HL-60/S4 treated with retinoic acid at 250 ng/mL for 4 days and 3 days (cell line): ENCODE measurements around the gene MAGEF1.
"Not testable (repeated sequence)": the region's sequence is repeated elsewhere in the genome, so short reads cannot be mapped to it uniquely, and the experiment has no call there.

Source experiments
- in situ Hi-C: fragments of 300-500 bp; cut with MboI; formaldehyde crosslinking; loops from 2 replicates; pipeline ENCODE4 v1.7.0; 2022; ENCODE audit warnings: low sequenced_read_pairs

Gene MAGEF1

DNA sequence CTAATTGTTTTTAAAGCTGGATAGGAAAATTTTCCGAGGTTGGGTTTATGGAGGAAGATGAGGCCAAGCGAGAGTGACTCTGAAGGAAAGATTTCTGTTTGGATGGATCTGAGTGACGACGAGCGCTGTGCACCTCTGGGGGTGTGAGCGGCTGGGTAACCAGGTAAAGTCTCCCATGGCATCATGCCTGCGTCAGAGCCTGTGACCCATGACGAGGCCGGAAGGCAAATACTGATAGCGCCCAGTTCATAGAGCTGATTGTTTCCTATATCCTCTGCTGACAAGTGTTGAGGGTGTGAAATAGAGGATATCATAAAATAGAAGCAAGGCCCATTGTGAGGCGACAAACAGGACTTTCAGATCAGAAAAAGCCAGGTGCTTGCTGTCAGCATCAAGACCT is 33.7 kb upstream of the MAGEF1 start:
- in situ Hi-C loops, result no loop called here

DNA sequence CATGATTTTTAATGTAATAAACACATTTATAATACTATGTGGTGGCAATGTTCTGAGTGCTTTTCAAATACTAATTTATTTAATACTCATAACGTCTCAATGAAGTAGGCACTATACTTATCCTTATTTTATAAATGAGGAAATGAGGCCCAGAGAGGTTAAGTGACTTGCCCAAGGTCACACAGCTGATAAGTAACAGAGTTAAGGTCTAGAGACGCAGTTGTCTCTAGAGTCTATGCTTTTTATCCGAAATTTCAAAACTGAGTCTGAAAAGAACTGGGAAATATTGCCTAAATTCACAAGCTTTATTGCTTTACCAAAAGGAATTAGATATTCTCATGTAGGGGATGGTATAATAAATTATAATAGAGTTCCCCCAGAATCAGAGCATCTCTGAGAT is 31.4 kb upstream of the MAGEF1 start:
- in situ Hi-C loops, result no loop called here

DNA sequence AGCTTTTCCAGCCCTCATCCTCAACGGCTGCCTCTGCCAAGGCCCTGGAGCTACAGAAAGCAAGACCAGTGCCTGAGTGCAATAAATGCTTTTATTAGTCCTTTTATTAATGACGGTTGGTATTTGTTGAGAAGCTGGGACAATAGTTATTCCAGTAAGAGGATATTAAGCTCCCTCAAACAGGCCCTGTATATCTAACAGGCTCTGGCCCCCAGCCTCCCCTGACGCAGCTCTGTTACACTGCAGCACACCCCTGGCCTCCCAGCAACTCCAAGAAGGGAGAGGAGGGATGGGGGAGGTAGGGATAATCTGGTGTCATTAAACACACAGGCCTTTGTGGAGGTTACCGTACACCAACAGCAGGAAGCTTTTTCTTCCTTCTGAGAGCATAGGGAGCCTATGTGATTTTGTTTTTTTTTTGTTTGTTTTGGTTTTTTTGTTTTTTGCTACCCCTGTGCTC is 30.8 kb upstream of the MAGEF1 start:
- in situ Hi-C loops, result no loop called here

DNA sequence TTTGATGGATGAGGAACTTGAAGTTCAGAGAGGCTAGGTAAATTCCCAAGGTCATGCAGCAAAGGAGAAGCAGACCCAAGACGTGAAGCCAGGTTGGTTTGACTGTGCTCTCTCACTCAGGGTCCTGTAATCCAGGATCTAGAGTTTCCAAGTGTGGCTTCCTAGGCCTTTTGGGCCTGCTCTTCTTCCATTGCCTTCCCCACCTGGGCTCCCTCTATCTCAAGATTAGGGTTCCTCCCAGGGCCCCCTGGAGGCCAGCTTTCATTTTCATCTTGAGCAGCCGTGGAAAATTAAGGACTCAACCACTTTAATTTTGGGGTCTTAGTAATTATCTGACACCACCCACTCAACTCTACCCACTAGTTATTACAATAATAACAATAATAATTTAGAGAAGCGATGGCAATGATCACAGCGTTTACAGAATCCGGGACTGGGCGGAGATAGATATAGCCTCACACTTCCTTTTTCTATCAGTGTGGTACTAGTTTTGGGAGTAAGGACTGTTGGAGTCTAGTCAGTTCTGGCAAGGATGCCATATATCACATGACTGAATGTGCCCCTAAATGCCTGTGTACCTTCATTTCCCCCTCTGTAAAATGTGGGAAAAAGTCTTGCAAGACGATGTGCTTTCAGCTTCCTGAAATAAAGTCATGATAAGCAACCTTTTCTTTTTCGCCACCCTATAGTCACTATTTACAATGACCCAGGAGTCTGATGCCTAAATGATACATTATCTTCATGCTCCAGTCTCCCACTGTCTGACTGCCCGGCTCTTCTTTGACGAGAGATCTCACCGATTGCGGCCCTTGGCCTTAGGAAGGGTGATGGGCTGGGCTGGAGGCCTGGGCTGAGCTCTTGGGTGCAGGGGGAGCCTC is 30.2 kb upstream of the MAGEF1 start:
- in situ Hi-C loops, result no loop called here

DNA sequence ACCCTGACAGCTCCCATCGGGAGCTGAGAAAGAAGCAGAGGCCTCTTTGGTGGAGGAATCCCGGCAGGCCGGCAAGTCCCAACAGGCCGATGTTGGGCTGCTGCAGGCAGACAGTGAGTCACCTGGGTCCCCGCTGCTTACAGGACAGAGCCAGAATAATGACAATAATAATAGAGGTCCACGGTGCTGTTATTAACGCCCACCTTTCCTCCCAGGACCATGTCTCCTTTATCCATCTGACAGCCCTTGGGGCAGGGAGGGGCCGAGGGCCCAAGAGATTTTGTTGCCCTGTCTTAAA is 29.3 kb upstream of the MAGEF1 start:
- in situ Hi-C loops, result no loop called here

DNA sequence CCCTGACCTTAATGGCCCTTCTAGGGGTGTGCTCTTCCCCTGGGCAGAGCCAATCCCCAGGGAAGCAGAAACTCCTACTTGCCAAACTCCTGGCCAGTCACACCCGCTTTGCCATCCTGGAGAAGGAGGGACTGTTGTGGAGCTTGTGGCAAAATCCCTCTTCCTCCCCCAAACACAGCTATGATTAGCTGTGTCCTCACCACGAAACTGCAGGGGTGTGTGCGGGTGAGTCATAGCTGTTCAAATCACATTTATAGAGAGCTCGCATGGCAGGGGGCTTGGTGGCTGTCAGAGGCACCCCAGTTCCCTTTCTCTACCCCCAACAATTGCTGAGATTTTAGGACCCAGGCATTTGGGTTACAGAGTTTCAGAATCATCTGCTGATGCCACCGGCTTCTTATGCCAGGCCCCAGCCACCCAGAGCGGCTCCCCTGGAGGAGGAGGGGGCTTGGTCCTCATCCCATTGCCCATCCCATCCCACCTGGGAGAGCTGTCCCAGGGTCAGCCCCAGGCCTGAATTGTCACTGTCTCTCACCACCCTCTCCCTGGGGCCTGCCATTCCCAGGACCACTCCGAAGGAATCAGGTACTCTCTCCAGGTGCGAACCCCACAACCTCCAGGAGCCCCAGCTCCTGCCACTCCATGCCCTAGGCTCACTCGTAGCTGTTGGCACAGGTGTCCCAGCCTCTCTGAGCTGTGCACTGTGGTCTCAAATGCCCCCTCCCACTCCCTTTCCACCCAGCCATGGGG is 28.8 kb upstream of the MAGEF1 start:
- in situ Hi-C loops, result no loop called here

DNA sequence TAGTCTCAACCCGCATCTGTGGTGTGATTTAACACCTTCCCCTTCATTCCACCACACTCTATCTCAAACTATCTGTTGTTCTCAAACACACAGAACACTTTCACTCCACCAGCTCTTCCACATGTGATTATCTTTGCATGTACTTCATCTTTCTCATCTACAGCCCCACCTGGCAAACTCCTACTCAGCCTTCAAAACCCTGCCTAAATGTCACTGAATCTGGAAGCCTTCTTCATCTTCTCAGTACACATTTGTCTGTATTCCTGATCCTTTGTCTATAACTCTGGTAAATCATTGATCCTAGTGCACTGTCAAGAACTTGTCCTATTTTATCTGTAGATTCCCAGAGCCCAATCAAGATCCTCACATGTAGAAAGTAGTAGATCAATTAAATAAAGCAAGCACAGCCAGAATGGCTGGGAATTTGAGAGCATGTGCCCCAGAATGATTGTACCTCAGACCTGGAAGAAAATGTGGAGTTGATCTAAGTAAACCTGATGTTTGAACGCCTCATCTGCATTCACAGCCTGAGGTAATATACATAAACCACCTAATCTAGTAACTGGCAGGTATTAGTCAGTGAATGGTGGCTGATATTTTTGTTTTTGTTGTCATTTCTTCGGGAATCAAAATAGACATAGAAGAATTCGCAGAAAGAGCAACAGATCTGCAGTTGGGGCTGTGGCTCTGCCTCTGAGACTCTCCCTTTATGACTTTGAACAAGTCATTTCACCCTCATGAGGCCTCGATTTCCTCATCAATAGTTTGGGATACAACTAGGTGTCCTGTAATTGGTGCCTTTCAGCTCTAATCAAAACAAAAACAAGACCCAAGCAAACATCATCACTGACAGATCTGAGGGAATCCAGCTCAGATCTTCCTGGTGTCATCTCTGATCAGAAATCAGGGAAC is 28.0 kb upstream of the MAGEF1 start:
- in situ Hi-C loops, result no loop called here

DNA sequence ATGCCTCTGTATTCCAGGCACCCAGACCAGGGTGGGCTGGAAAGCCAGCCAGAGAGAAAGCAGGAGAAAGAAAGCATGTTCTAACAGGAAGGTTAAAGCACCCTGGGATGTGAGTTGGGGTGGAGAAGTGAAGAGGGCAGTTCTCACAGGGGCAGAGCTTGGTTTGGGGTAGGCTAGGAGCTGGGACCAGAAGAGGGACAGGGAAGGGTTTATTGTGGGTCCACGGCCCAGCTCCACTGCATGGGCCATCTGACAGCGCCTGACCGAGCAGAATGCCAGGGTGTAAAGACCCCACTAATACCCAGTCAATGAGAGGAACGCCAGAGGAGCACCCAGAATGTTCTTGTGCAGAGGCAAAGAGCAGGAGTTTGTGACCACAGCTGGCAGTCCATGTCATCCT is 27.1 kb upstream of the MAGEF1 start:
- in situ Hi-C loops, result no loop called here

DNA sequence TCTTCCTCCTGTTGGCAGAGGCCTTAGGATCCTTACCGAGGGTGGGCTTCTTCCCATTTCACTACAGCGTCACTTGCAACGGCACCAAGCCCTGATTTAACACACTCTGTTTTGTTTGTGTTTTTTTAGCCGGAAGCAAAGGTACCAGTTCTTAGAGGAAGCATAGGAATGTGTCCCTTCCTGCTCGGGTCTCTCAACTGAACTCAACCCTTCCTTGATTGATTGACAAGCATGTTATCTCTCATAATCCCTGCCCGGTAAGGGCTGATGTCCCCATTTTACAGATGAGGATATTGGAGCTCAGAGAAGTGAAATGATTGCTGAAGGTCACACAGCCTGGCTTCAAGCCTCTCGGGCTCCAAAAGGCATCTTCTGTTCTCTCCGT is 26.6 kb upstream of the MAGEF1 start:
- in situ Hi-C loops, result no loop called here

DNA sequence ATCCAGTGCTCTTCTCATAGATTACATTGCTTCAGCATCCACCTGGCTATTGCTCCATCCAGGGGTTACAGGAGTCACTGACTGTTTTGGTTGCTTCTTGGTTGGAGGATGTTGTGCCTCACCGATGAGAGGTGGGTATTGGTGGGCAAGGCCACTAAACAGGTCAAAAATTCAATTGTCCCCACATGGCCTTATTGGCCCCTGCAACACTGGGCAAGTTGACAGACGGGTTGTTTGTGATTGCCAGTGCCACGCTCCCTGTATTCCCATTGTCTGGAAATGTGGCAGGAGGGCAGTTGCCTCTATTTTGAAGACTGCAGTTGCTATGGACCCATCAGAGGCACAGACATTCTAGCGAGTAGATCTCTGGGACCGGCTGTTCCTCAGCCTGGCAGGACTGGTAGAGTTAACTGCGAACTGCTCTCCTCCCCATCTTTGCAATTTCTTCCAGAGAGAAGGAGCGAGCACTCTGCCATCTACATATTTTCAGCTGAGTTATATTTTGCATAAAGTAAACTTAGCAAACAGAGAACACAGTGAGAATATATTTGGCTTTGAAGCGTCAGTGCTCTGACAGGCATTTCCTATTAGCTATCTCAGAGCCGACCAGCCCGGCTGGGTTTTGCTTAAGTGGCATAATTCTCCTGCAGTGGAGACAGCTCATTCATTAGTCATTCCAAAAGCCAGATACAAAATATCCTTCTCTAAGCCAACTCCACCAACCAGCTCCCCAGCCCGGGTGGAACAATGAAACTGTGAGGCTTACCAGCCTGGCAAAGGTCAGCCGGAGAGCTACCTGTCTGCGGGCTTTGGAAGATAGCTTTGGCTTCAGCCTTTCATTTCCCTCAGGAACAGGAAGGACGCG is 26.0 kb upstream of the MAGEF1 start:
- in situ Hi-C loops, result no loop called here

DNA sequence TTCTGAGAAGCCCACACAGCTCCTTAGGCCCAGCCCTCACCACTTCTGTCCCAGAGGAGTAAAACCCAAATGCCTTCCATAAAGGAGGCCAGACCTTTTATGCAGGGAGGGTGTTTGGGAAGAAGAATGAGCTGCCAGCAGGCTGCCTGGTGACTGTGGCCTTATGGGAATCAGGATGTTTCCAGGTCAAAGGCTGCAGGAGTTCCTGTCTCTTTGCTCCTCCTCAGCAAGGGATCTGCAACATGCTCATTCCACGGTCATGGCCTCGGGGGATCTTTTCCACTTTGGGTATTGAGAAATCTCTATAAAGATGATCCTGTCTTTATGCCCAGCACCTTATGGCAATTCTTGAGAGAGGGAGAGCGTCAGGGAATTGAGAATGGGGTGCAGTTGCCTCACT is 25.2 kb upstream of the MAGEF1 start:
- in situ Hi-C loops, result no loop called here

DNA sequence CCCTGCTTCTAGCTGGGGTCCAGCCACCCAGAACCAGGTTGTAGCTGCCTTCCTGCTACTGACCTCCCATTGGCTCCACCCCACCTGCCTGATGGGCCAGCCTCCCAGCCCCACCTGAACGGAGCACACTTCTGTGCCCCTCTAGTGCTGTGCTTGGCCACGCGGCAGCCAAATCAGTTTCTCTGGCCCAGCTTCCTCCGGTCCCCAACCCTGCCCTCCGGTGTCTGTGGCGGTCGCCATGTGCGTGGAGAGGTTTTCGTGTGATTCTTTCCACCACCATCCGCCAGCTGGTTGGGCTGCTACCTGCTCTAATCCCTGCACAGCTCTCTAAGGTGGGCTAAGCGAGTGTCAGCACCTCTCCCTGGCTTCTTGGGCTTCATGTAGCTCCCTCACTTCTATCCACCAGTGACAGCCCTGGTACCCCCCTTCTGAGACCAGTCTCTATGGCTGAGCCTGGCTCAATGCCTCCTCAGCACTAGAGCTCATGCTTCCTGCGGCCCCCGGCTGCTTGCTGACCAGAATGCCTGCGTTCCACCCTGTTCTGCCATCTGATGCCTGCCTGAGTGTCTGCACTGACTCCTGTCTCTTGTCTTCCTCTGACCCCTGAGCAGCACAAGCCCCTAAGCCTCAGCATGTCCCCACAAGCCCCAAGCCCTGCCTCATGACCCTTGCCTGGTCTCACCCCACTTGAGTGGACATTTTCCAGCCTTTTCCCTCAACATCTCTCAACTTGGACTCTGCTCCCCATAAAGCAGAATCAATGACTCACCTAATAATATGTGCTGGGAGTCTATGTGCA is 23.2 kb upstream of the MAGEF1 start:
- in situ Hi-C loops, result no loop called here

DNA sequence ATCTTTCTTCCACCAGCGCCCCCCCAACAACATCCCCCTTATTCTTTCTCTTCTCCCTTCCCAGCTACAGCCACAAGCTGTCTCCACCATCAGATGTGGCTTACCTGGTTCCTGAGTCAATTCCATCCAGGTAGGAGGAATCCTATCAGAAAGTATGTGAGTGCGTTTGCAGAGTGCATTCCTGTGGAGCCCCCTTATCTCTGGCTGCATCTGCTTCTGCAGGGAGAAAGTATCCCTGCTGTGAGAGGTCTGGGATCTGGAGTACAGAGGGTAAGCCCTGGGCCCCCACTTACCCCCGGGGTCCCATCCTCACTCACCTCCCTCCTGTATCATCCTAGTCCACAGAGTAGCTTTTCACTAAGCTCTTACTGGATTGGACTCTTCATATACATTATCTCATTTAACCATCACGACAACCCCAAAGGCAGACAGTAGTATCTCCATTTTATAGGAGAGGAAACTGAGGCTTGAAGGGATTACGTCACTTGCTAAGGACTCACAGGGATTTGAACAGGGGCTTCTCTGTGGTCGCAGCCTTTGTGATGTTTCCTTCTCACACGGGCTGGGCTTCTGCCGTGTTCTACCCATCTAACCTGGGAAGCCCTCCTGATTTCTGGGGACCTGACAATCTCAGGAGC is 22.2 kb upstream of the MAGEF1 start:
- in situ Hi-C loops, result no loop called here

DNA sequence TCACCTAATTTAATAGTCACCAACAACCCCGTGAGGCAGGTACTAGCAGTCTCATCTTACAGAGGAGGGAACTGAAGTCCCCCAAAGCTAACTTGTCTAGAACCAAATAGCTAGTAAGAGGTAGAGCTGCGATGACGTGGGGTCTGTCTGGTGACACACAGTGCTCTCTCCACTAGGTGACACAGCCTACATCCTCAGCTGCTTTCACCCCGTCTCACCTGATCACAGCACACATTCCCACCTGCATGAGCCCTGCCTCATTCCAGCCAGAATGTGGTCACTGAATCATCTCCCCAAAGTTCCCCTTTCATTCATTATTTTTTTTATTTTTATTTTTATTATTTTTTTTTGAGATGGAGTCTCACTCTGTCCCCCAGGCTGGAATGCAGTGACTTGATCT is 21.3 kb upstream of the MAGEF1 start:
- in situ Hi-C loops, result no loop called here

DNA sequence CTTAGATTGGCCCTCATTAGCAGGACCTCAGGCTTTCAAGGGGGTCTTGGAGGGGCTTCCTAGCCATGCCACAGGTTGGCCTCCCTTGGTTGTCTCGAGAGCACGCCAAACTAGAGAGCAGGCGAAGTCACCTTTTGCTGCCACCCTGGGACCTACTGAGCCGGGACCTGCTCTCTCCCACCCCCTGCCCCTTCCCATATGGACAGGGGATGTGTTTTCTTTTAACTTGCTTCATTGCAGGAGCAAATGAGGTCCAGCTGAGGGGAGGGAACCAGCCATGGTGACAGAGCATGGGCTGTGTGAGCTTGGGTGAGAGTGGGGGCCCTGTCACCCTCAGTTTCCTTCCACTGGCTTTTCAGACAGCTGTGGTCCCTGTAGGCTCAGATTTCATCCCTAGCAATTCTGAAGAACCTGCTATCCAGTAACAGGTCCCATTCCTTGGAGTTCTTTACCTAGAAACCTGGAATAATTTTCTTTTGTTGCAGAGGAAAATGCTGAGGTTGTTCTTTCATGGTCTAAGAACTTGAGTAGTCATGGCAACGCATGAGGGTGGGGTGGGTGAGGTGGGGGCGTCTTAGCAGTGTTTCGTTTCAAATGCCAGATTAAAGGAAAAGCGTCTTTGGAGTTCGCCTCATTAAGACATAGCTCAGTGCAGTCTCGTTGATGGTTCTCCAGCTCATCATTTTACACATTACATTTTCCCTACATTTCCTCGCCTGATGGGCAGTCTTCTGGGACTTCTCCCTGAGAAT is 20.1 kb upstream of the MAGEF1 start:
- in situ Hi-C loops, result no loop called here

DNA sequence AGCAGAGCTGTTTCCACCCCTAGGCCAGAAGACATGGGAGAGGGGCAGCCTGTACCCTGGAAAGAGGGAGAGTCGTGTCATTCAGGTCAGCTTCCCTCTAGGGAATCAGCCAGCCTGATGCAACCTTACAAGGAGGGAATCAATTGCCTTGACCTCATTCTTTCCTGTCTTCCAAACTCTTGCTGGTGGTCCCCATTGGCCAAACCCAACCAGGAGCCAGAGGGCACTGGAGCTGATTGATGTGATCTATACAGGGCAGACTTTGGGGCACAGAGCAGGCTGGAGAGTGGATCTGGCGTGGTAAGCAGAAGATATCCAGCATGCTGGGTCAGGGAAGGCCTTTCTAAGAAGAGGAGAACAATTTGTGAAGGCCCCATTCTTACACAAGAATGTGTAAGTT is 19.1 kb upstream of the MAGEF1 start:
- in situ Hi-C loops, result no loop called here

DNA sequence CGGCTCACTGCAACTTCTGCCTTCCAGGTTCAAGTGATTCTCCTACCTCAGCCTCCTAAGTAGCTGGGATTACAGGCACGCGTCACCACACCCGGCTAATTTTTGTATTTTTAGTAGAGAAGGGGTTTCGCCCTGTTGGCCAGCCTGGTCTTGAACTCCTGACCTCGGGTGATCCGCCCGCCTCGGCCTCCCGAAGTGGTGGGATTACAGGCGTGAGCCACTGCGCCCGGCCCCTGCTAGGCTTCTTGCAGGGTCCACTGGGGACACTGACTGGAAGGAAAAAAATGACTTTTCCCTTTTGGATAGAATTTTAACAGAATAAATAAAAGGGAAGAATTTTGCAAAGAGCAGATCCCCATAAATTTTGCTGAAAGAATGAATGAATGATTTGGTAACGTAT is 17.3 kb upstream of the MAGEF1 start:
- in situ Hi-C loops, result not testable (repeated sequence)

DNA sequence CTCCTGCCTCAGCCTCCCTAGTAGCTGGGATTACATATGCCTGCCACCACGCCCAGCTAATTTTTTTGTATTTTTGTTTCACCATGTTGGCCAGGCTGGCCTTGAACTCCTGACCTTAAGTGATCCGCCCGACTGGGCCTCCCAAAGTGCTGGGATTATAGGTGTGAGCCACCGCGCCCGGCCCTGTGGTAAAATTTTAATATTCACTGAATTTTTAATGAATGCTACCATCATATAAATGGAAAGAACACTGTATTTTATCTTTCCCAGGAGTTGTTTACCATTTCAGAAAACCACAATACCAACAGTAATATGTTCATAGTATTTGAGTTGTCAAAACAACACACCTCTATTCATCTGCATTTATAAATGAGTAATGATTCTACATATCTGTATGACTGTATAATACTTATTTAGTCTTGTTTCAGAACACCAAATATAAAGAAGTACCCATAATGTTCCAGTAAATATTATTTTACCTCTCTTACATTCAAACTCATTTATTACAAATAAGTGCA is 16.2 kb upstream of the MAGEF1 start:
- in situ Hi-C loops, result no loop called here
